GM19240 (cell line): ENCODE results near the gene DPEP1.

Experiments
- DNase-seq: peaks from one replicate; pipeline ENCODE4 v3.0.0; 2011; ENCODE audit warnings: low spot score; ENCODE audit not compliant: insufficient read length

Gene DPEP1

DNA sequence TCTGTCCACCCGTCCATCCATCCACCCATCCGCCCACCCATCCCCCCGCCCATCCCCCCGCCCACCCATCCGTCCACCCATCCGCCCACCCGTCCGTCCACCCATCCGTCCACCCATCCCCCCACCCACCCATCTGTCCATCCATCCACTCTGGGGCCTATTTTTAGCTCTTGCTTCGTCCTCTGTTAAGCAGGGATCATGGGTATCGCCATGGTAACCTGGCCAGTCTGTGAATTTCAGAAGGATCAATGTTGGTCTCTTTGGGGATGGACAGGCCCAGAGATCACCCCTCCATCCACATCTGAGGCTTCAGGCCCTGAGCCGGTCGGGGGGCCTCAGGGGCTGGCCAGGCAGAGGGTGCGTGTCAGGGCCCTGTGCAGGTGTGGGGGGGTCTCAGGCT lies 15.2 kb upstream of the DPEP1 start:
- no peak for DNase-seq

DNA sequence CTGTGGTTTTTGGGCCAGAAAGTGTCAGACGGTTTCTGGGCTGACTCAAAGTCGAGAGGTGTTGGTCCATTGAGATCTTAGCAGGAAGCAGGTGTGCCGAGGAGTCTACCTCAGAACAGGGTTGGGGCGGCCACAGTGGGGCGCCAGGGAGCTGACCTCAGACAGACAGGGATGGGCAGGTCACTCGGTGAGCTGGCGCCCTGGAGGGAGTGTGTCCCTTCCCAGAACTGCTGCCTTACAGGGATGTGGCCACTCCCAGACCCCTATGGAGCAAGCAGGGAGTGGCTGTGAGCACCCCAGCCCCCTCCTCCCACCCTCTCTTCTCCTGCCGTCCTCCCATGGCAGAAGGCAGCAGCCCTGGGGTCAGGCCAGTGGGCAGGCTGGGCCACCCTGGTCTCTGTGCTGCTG lies 14.0 kb upstream of the DPEP1 start:
- no peak for DNase-seq

DNA sequence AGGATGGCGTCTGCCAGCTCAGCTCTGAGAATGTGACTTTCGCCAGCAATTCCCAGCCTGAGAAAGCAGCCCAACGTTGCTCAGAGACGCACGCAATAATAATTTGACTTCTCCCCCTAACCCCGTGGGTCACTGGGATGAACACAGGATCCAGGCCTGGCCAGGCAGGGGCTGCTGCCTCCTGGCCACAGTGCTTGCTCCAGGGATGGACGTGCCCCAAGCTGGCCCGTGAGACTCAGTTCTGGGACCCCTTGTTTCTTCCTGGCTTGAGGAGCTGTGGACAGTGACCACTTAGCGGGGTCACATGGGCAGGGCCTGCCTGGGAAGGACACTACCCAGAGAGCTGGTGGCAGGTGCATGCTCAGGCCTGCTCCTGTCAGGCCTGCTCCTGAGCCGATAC lies 13.5 kb upstream of the DPEP1 start:
- DNase-seq, result no peak

DNA sequence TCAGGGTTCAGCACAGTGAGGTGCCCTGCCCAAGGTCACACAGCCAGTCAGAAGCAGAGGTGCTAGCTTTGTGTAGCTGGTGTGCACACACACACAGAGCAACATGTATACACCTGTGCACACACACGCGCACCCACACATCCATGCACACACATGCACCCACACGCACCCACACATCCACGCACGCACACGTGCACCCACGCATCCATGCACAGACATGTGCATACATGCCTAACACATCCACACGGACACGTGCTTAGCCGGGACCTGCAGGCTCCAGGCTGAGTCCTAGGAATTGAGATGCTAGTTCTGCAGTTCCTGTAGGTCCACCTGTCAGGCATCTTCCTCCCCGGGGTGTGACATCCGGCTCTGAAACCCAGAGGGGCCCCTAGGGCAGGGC lies 13.0 kb upstream of the DPEP1 start:
- DNase-seq, result no peak

DNA sequence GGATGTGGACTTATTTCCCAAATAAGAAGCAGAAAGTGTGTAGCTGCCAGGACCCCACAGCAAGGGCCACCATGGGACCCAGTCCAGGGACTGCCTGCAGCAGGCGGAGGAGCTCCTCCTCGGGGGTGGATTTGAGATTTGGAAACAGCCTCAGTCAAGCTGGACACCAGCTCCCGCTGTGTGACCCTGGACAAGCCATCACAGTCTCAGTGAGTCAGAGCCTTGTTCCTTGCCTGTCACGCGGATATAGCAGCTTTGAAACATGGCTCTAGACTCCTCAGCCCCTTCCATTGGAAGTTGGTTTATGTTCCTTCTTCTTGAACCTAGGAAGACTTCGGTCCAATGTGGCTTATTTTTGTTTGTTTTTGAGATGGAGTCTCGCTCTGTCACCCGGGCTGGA lies 12.5 kb upstream of the DPEP1 start:
- no peak for DNase-seq

DNA sequence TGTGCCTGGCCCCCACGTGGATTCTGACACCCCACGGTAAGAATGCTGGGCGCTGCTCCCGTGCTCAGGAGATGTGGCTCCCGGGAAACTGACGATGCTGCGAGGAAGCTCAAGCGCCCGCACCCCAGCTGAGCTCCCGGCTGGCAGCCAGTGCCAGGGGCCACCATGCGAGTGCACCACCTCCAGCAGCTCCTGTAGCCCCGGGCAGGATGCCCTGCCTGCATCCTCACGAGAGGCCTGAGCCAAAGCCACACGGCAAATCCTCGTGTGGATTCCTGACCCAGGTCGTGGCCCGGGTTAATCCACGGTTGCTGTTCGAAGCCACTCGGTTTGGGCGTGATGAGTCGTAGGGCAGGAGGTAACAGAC lies 11.6 kb upstream of the DPEP1 start:
- DNase-seq, result no peak

DNA sequence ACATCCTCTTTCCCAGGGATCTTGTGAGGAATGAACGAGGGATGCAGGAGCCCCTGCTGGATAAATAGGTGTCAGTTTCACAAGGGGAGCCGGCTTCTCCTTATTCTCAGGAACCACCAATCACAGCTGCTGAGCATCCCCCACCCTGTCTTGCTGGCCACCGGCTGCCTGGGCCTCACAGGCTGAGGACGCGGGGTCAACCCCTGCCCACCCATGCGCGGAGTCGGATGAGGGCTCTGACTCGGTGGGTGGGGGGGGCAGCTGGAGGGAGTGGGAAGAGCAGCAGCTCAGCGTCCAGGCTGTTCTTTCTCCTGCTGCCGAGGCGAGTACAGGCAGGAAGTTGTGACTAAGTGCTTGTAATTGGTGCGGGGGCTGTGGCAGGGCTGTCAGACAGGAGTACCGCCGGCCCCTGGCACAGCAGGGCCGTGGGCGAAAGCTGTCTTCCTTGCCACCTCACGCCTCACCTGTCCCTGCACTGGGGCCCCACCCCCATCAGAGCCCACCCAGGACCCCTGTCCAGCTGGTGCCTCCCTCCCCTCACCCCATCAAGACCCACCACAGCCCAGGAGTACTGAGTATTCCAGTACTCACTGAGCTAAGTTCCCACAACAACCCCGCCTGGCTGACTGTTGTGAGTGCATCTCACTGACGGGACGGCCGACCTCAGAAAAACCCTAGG lies 11.0 kb upstream of the DPEP1 start:
- DNase-seq, result no peak

DNA sequence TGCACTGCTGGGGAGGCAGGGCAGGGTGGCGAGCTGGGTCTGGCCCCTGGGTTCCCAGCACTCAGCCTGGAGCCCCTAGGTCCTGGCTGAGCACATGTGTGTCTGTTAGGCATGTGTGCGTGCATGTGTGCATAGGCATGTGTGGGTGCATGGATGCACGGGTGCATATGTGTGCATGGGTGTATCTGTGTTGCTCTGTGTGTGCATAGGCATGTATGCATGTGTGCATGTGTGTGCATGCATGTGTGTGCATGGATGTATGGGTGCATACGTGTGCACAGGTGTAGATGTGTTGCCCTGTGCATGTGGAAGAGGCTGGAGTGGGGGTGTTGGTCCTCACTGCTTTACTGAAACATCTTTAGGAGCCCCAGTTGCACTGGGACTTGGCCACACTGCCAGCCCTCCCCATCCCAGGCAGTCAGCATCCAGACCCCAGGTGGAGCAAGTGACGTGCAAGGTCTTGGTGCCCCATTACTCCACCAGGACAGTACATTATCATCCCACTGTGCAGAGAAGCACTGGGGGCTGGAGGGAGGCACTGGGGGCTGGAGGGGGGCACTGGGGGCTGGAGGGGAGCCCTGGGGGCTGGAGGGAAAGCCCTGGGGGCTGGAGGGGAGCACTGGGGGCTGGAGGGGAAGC lies 10.4 kb upstream of the DPEP1 start:
- DNase-seq, result no peak

DNA sequence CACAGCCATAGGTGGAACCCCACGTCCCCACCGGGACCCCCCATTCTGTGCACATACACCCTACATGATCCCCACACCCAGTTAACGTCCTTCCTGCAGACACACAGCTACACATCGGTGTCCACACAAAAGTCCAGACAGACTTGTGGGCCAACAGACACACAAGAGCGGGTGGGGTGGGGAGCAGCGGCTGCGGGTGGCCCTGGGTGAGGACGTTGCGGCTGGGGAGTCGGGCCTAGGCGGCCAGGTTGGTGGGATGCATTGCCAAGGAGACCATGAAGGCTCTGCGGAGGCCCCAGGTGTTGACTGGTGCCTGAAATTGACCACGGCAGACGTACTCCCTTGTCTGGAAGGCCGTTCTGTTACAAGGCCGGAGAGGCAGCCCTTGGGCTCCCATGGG lies 8.7 kb upstream of the DPEP1 start:
- no peak for DNase-seq

DNA sequence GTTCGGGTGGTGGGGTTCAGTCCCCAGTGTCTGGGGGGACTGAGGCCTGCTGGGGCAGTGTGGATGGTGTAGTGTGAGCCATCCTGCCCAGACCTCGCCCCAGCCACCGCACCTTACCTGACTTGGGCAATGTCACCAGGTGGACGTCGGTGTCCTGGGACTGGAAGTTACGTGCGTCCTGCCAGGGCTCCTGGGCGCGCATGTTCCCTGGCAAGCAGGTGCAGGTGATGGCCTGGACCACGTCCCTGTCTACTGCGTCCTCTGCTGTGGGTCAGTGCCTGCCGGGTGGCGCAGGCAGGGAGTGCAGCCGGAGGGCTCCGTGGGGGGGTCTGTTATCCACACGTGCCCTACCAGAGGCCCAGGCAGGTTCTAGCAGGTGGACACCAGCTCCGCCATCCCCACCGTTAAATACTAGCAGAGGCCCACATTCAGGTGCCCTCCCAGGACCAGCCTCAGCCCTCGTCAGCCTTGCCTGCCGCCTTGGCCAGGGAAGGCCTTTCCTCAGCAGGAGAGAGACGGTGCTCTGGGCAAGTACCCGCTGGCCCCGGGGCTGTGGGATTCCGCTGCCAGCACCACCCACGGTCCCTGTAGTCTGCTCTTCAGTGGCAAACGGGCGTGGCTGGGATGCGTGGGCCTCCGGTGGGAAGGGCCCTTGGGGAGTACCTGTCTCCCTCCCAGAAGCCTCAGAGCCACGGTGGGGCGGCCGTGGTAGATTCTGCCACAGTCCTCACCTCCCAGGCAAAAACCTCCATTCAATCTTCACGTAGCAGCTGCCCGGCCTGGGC lies 8.1 kb upstream of the DPEP1 start:
- DNase-seq, result no peak

DNA sequence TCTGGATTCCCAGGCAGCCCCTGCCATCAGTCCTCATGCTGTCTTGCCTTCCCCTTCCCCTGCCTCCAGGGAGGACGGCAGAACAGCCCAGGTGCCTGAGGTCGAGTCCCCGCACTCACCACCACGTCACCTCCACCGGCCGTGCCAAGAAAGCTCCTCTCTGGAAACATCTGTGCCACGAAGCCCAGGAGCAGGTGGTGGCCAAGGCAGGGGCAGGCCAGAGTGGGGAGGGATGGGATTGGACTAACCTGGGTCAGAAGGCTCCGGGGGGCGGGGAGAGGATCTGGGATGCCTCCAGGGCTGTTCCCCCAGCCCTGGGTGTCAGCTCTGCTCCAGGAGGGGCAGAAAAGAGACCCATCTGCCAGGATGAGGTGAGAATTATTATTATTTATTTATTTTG lies 7.4 kb upstream of the DPEP1 start:
- DNase-seq, result no peak

DNA sequence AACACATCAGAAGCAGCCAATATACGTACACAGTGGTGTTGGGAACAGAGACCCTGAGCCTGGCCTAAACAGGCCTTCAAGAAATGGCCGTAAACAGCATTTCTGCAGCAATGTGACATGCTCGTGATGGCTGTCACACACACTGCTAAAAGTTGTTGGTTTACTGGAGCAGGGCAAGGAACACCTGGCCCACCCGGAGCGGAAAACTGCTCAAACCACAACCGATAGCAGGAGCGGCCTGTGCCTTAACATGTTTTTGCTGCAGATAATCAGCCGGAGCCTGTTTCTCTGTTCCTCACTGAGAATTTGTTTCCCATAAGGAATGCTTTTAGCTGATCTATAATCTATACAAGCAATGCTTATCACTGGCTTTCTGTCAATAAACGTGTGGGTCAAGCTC lies 6.0 kb upstream of the DPEP1 start:
- no peak for DNase-seq

DNA sequence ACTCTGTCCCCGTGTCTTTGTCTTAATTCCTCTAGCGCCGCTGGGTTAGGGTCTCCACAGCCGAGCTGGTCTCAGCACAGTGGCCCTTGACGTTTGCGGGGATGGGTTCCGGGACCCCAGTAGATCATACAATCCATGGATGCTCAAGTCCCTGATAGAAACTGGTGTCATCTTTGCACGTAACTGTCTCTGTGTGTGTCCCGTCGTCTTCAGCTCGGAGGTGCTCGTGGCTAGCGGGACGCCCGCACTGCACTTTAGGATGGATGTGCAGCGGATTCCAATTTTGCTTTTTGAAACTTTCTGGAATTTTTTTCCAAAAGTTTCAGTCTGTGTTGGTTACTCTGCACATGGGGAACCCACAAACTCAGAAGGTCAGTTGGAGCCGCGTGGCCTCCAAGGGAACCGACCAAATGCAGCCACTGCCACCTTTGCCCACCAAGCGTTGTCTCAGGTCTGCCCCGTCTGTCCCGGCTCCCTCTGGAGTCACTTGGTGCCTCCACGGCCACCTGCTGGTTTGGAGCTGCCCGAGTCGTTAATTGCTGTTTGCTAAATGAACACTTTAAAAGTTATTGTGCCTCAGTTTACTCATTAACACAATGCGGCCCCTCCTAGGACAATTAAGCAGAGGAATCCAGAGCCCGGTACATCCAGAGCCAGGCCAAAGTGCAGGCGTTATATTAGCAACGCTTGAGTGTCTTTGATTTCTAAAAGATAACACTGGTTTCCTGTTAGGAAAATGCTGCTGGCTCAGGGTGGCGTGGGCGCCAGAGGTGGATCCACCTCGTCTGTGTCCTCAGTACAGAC lies 5.3 kb upstream of the DPEP1 start:
- DNase-seq, result no peak

DNA sequence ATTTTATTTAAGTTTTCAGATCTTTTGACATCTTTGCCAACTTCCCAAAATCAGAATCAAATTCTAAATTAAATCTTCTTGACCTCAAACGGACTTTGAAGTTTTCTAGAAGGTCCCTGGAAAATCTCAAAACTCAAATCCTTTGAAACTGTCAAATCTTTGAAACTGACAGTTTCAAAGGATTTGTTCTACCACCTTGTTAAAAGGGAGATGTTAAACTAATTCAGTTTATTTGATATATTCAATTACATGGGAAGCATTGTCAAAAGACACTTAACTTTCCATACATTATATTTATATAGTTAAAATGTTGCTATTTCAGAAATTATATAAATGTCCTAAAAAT lies 3.4 kb upstream of the DPEP1 start:
- no peak for DNase-seq

DNA sequence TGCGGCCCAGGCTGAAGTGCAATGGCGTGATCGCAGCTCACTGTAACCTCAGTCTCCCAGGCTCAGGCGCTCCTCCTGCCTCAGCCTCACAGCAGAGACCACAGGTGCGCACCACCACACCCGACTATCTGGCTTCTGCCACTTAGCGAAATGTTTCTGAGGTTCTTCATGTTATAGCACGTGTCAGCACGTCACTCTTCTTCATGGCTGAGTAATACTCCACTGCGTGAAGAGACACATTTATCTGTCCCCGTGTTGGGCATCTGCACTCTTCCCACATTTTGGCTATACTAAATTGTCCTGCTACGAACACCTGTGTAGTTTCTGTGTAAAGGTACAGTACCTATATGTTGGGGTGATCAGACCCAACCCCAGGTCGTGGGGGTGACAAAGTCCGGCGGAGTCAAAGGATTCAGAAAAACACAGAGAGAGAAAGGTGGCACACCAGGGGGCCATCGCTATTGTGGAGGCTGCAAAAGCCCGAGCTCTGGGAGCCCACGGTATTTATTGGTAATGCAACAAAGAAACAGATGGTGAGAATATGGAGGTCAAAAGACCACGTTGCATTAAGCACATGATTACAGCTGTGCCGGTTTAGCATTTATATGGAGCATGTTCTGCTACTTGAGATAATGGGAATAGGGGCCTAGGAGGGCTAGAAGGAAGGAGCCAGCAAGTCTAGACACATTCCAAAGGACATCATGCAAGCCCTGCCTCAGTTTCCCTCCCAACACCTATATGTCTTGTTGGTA lies 851 bp upstream of the DPEP1 start:
- no peak for DNase-seq

DNA sequence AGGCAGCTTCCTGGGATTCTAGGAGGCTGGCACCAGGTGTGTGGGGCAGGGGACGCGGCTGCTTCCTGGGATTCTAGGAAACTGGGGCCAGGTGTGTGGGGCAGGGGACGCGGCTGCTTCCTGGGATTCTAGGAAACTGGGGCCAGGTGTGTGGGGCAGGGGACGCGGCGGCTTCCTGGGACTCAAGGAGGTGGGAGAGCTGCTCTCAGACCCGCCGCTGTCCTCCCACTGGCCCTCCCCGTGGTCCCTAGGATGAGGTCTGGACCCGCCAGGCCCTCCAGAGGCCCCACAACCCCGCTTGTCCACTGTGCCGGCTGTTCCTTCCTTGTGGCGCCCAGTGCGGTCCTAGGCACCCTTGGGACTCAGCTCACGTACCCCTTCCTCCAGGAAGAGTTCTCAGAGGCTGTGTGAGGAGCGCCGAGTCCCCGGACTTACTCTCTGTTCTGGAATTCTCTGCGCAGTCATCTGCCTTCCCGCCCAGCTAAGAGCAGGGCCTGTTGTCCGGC lies 565 bp downstream of the DPEP1 start:
- DNase-seq, result no peak

DNA sequence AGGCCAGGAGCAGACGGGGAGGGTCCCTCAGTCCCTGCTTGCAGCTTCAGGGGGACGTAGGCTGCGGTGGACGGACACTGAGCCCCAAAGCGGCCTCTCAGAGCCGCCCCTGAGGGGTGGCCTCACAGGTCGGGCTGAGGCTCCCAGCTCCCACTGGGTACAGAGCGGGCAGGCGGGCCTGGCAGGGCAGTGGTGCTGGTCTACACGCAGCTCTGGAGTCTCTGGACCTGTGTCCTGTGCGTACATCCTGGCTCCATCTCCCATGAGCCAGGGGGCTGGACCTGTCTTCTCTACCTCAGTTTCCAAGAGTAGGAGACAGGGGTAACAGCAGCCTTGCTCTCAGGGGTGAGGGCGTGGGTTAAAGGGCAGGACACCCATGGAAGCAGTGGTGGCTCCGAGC lies 1.7 kb downstream of the DPEP1 start:
- no peak for DNase-seq

DNA sequence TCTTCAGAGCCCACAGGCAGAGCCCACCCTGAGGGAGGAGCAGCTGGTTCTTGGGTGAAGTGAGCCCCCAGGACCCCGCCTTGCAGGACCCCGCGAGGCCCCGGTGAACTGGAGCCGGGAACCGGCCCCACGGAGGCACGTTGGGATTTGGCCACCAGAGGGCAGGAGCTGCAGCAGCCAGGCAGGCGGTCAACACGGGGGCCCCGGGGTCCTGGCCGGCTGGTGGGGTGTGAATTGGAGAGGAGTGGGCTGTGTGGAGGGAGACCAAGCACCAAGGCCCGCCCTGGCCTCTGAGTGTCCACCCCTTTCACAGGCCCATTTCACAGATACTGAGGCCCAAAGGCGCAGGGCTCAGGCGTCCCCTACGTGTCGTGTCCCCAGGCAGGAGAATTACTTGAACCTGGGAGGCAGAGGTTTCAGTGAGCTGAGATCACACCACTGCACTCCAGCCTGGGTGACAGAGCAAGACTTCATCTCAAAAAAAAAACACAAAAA lies 2.2 kb downstream of the DPEP1 start:
- no peak for DNase-seq

DNA sequence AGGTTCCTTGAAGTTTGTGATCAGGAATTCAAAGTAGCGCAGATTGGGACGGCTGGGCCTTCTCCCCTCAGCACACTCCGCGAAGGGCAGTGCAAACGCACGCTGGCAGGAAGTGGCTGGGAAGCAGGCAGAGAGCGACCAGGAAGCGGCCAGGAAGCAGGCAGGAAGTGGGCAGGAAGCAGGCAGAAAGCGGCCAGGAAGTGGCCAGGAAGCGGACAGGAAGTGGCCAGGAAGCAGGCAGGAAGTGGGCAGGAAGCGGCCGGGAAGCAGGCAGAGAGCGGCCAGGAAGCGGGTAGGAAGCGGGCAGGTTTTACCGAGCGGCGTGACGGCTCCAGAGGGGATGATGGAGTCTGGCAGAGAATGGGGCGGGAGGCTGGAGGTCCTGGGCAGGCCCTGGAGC lies 3.2 kb downstream of the DPEP1 start:
- DNase-seq, result no peak

DNA sequence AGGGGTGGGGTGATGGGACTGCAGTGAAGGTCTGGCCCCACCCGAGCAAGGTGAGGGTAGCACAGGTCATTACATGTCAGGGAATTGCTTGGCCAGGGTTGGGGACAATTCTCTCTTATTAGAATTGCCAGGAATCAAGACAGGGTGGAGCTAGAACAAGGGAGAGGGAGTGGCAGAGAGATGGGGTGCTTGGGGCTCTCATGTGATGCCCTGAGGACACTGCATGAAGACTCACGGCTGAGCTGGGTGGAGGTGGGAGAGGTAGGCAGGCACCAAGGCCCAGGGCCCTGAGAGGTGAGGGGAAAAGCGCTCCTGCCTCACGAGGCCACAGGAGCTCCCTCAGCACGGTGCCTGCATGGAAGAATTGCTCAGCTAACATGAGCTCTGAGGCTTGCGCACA lies 3.6 kb downstream of the DPEP1 start:
- DNase-seq, result no peak
